22Rv1 (cell line): ENCODE measurements around the gene SNX10.

Experiments
- ZFX ChIP-seq: fragments of 450-650 bp; IDR thresholded peaks from 2 replicates; pipeline ENCODE4 v1.6.1; 2017; ENCODE audit warnings: antibody characterized with exemption, borderline replicate concordance
- TF ChIP-seq, protein P1 (sequence below): fragments of 450-650 bp; IDR thresholded peaks from 2 replicates; pipeline ENCODE4 v1.5.1; 2017; ENCODE audit warnings: mild to moderate bottlenecking

GRCh38 chr7:26295586-26295985 lies 3.9 kb downstream of the SNX10 start:
- TF ChIP-seq, protein P1, sequence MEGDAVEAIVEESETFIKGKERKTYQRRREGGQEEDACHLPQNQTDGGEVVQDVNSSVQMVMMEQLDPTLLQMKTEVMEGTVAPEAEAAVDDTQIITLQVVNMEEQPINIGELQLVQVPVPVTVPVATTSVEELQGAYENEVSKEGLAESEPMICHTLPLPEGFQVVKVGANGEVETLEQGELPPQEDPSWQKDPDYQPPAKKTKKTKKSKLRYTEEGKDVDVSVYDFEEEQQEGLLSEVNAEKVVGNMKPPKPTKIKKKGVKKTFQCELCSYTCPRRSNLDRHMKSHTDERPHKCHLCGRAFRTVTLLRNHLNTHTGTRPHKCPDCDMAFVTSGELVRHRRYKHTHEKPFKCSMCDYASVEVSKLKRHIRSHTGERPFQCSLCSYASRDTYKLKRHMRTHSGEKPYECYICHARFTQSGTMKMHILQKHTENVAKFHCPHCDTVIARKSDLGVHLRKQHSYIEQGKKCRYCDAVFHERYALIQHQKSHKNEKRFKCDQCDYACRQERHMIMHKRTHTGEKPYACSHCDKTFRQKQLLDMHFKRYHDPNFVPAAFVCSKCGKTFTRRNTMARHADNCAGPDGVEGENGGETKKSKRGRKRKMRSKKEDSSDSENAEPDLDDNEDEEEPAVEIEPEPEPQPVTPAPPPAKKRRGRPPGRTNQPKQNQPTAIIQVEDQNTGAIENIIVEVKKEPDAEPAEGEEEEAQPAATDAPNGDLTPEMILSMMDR = no peak
- no peak for TF ChIP-seq ZFX
